IgD-negative memory B cell (primary cell): ENCODE data around the gene FXYD2. TPM values are rescaled to one million over a fixed set of nuclear protein-coding genes. Genes with fewer than 3 reads are reported as not detected.

Experiments
- H3K27ac Mint-ChIP-seq, 3 donors: one replicate each; pipeline ENCODE4 v1.8.0; 2020 to 2022; ENCODE audit warnings: mild to moderate bottlenecking in 3 of 3, mixed read lengths in 3 of 3, moderate library complexity in 1 of 3
- H3K27me3 Mint-ChIP-seq: one replicate; pipeline ENCODE4 v1.8.0; 2021; ENCODE audit warnings: mixed read lengths
- H3K36me3 Mint-ChIP-seq: one replicate; pipeline ENCODE4 v1.8.0; 2020; ENCODE audit warnings: mild to moderate bottlenecking, mixed read lengths
- H3K4me1 Mint-ChIP-seq, 3 donors: one replicate each; pipeline ENCODE4 v1.8.0; 2020 to 2022; ENCODE audit warnings: mixed read lengths in 3 of 3, mild to moderate bottlenecking in 1 of 3
- H3K4me3 Mint-ChIP-seq, 4 donors: one replicate each; pipeline ENCODE4 v1.8.0; 2020 to 2022; ENCODE audit warnings: mild to moderate bottlenecking in 4 of 4, mixed read lengths in 4 of 4, moderate library complexity in 3 of 4
- H3K9me3 Mint-ChIP-seq, 3 donors: one replicate each; pipeline ENCODE4 v1.8.0; 2020 to 2021; ENCODE audit warnings: mixed read lengths in 3 of 3, mild to moderate bottlenecking in 1 of 3
- polyA plus RNA-seq: library from polyadenylated mRNA; unstranded; fragments of 300-500 nt; fragmentation: Illumina TruSeq; gene quantifications from one replicate; pipeline ENCODE4 v1.2.3, GENCODE V29; 2021

The FXYD2 gene
- polyA plus RNA-seq, 1 donor from 2014 or later: not detected

GRCh38 chr11:117842131-117842941, 17.8 kb upstream of the FXYD2 start:
- Mint-ChIP-seq H3K4me1 (no peaks in the 10 kb centered on the region), H3K27ac (no peak overlapping the region), H3K27me3 (peaks cover 4% of the 10 kb centered on the region), H3K36me3 (no peaks in the 10 kb centered on the region), H3K4me3 (no peak overlapping the region), H3K9me3 (no peaks in the 10 kb centered on the region)

GRCh38 chr11:117841551-117842031, 17.0 kb upstream of the FXYD2 start:
- no peaks in the 10 kb centered on the region for H3K4me1 Mint-ChIP-seq
- no peak overlapping the region for H3K4me3 Mint-ChIP-seq
- peaks cover 10% of the 10 kb centered on the region for H3K27me3 Mint-ChIP-seq
- no peaks in the 10 kb centered on the region for H3K36me3 Mint-ChIP-seq
- no peak overlapping the region for H3K27ac Mint-ChIP-seq
- H3K9me3 Mint-ChIP-seq: no peaks in the 10 kb centered on the region

DNA sequence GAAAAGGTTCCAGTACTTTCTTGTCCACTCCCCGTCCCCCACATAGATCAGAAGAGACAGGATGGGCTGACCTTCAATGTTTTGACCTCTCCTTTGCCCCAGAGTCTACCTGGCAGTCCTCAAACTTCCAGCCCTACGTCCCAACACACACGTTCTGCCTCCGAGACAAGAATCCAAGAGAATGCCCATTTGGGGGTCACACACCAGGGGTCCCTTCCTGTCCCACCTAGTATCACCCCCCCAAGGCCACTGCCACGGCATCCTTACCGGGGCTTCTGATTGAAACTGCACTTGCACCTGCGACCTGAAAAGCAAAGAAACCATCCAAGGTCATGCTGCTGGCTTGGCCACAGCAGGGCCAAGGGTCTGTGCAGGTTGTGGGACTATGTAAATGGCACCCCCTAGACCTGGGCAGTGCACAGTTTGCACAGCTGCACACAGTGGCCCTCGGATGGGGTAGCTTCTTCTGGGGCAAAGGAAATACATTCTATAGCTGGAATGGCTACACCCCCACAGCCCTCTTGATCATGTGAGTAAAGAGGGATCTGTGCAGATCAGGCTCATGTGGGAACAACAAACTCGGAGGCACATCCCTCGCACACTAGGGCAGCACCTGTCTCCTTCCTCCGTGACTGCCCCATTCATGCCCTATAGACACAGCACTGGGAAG, 16.5 kb upstream of the FXYD2 start:
- no peaks in the 10 kb centered on the region for H3K4me1 Mint-ChIP-seq
- H3K36me3 Mint-ChIP-seq: no peaks in the 10 kb centered on the region
- H3K27ac Mint-ChIP-seq: no peak overlapping the region
- H3K9me3 Mint-ChIP-seq: no peaks in the 10 kb centered on the region
- peaks cover 11% of the 10 kb centered on the region for H3K27me3 Mint-ChIP-seq
- H3K4me3 Mint-ChIP-seq: no peak overlapping the region

DNA sequence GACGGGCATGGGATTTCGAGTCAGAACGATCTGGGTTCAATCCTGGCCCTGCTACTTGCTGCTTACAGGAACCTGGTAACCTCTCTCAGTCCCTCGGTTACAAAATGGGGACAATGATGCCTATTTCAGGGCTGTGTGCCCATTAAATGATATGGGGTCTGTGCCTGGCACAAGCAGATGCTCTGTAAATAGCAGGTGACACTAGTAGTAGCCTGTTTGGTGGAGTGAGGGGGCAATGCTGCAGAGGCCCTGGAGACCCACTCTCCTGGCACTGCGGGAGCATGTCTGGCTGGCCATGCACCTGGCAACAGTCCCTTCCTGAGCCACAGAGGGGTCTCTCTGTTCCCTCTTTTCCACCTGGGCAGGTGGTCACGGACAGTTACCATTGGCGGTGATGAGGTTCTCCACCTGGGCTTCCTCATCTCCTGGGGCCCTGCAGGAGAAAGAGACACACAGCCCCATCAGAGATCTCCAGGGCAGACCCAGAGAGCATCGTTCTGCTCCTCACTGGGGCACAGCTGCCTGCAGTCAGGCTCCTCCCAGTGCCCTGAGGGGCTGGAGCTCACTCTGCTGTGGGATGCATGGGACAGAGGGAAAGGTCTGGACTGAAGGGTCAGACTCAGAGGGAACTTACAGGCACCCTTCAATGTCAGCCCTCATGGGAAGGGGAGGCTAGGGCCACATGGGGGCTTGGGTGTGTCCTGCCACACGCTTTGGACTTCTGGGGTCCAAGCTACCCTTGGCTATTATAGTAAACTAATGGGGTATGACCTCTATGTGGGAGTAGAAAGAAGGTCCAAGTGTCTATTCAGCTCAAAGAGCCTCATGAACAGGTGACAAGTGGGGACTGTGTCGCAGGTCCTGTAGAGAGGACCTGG, 15.6 kb upstream of the FXYD2 start:
- Mint-ChIP-seq H3K4me3 (peak overlapping the region in 1 of 4 donors; percentile 41), H3K36me3 (no peaks in the 10 kb centered on the region), H3K9me3 (no peaks in the 10 kb centered on the region), H3K27me3 (peaks cover 11% of the 10 kb centered on the region), H3K27ac (no peak overlapping the region), H3K4me1 (no peaks in the 10 kb centered on the region)

GRCh38 chr11:117839380-117839881, 14.9 kb upstream of the FXYD2 start:
- Mint-ChIP-seq H3K9me3 (no peaks in the 10 kb centered on the region), H3K27me3 (peaks cover 11% of the 10 kb centered on the region), H3K36me3 (no peaks in the 10 kb centered on the region), H3K4me3 (no peak overlapping the region), H3K4me1 (peaks cover 0 to 2% (median 0%) of the 10 kb centered on the region in 3 donors), H3K27ac (peak overlapping the region in 1 of 3 donors; percentile 53)

GRCh38 chr11:117838901-117839300, 14.4 kb upstream of the FXYD2 start:
- Mint-ChIP-seq H3K36me3 (no peaks in the 10 kb centered on the region), H3K9me3 (no peaks in the 10 kb centered on the region), H3K4me1 (peaks cover 0 to 2% (median 0%) of the 10 kb centered on the region in 3 donors), H3K27ac (no peak overlapping the region), H3K4me3 (no peak overlapping the region), H3K27me3 (peaks cover 12% of the 10 kb centered on the region)

- peaks cover 0 to 2% (median 0%) of the 10 kb centered on the region in 3 donors for H3K4me1 Mint-ChIP-seq
- no peaks in the 10 kb centered on the region for H3K36me3 Mint-ChIP-seq
- no peaks in the 10 kb centered on the region for H3K9me3 Mint-ChIP-seq
- H3K27ac Mint-ChIP-seq: no peak overlapping the region
- no peak overlapping the region for H3K4me3 Mint-ChIP-seq
- peaks cover 14% of the 10 kb centered on the region for H3K27me3 Mint-ChIP-seq
Observed at GRCh38 chr11:117837791-117838190, 13.2 kb upstream of the FXYD2 start.

DNA sequence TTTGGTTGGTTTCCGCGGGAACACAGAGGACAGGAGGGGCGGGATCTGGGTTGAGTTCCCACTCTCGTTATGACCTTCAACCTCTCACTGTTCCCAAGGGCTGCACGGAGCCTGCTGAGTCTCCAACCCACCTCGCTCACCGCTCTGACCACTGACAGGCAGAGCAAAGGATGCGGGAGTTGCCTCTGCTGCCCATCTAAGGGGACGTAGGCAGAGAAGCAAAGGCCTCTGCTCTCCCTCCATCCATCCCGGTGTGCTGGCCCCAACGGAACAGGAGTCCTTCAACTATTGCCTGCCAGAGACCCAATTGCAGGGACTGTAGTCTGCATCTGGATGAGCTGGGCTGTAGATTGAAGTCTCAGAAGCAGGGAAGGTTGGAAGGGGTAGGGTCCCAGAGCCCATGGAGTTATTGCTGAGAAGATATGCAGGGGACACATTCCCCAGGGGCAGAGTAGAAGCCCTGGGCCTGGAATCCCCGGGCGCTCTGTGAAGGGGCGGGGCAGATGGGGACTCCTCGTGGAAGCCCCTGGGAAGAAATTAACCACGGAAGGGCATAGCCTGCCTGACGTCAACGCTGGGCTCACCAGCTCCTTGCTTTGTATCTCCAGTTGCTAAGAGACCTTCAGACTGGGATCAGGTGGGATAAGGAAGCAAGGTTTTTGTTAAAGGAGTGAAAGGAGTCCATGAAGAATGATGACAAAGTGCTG, 12.7 kb upstream of the FXYD2 start:
- H3K4me1 Mint-ChIP-seq: peaks cover 0 to 4% (median 0%) of the 10 kb centered on the region in 3 donors
- H3K27ac Mint-ChIP-seq: peak overlapping the region in 1 of 3 donors; percentile 50
- no peaks in the 10 kb centered on the region for H3K36me3 Mint-ChIP-seq
- no peak overlapping the region for H3K4me3 Mint-ChIP-seq
- H3K27me3 Mint-ChIP-seq: peaks cover 15% of the 10 kb centered on the region
- no peaks in the 10 kb centered on the region for H3K9me3 Mint-ChIP-seq

- peaks cover 0 to 4% (median 0%) of the 10 kb centered on the region in 3 donors for H3K4me1 Mint-ChIP-seq
- no peak overlapping the region for H3K27ac Mint-ChIP-seq
- H3K4me3 Mint-ChIP-seq: no peak overlapping the region
- H3K27me3 Mint-ChIP-seq: peaks cover 13% of the 10 kb centered on the region
- no peaks in the 10 kb centered on the region for H3K9me3 Mint-ChIP-seq
- no peaks in the 10 kb centered on the region for H3K36me3 Mint-ChIP-seq
Observed at GRCh38 chr11:117836077-117836960, 11.8 kb upstream of the FXYD2 start.

DNA sequence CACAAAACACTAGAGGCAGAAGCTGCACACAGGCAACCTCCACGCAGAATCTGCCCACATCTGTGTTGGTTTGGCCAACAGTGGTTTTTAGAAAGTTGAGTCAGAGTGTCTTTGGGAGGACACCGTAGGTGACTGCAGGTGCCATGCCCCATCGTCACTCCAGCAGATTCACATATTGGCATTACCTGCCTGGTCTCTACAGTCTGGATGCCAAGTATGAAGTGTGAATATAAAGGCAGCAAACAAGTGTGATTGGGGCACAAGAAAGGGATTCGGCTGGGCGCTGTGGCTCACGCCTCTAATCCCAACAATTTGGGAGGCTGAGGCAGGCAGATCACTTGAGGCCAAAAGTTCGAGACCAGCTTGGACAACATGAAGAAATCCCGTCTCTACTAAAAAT, 11.0 kb upstream of the FXYD2 start:
- H3K27ac Mint-ChIP-seq: no peak overlapping the region
- H3K4me1 Mint-ChIP-seq: peaks cover 0 to 4% (median 0%) of the 10 kb centered on the region in 3 donors
- no peaks in the 10 kb centered on the region for H3K36me3 Mint-ChIP-seq
- peaks cover 15% of the 10 kb centered on the region for H3K27me3 Mint-ChIP-seq
- no peaks in the 10 kb centered on the region for H3K9me3 Mint-ChIP-seq
- H3K4me3 Mint-ChIP-seq: no peak overlapping the region

- Mint-ChIP-seq H3K27ac (no peak overlapping the region), H3K27me3 (peaks cover 19% of the 10 kb centered on the region), H3K36me3 (no peaks in the 10 kb centered on the region), H3K4me1 (peaks cover 0 to 4% (median 0%) of the 10 kb centered on the region in 3 donors), H3K9me3 (peaks cover 0 to 2% (median 0%) of the 10 kb centered on the region in 3 donors), H3K4me3 (no peak overlapping the region)
Observed at GRCh38 chr11:117834838-117835443, 10.4 kb upstream of the FXYD2 start.

- H3K27me3 Mint-ChIP-seq: peaks cover 19% of the 10 kb centered on the region
- H3K9me3 Mint-ChIP-seq: peaks cover 0 to 2% (median 0%) of the 10 kb centered on the region in 3 donors
- no peaks in the 10 kb centered on the region for H3K36me3 Mint-ChIP-seq
- H3K4me1 Mint-ChIP-seq: peaks cover 0 to 4% (median 0%) of the 10 kb centered on the region in 3 donors
- H3K27ac Mint-ChIP-seq: no peak overlapping the region
- H3K4me3 Mint-ChIP-seq: no peak overlapping the region
Observed at GRCh38 chr11:117834068-117834810, 9.7 kb upstream of the FXYD2 start.
